GM12892 (cell line): ENCODE measurements around the gene AAGAB.

Experiments
- DNase-seq: peaks from one replicate; pipeline ENCODE4 v3.0.0; 2011; ENCODE audit not compliant: insufficient read length
- FAIRE-seq: peaks from 2 replicates; lab custom pipeline; 2011; peaks lifted over from hg19 to GRCh38; lab: Jason Lieb, UNC
- POLR2A ChIP-seq: IDR thresholded peaks from 2 replicates; pipeline ENCODE4 v1.6.1; 2011; ENCODE audit warnings: low read depth, low read length, control low read depth
- POLR2AphosphoS5 ChIP-seq: IDR thresholded peaks from 2 replicates; pipeline ENCODE4 v1.6.1; 2011; ENCODE audit warnings: low read depth, low read length, control low read depth
- TAF1 ChIP-seq: IDR thresholded peaks from 2 replicates; pipeline ENCODE4 v1.6.1; 2011; ENCODE audit warnings: low read depth, mild to moderate bottlenecking, control low read depth, low read length, borderline replicate concordance

AAGAB gene

GRCh38 chr15:67218428-67218827 is 36.0 kb downstream of the AAGAB start:
- no peak for TF ChIP-seq POLR2A
- no peak for TF ChIP-seq TAF1
- no peak for TF ChIP-seq POLR2AphosphoS5
- no peak for DNase-seq
- peak; percentile 21 for FAIRE-seq

GRCh38 chr15:67216859-67217258 is 37.6 kb downstream of the AAGAB start:
- TF ChIP-seq POLR2AphosphoS5, result no peak
- TF ChIP-seq TAF1, result no peak
- TF ChIP-seq POLR2A, result no peak
- FAIRE-seq (no peak), DNase-seq (no peak)

DNA sequence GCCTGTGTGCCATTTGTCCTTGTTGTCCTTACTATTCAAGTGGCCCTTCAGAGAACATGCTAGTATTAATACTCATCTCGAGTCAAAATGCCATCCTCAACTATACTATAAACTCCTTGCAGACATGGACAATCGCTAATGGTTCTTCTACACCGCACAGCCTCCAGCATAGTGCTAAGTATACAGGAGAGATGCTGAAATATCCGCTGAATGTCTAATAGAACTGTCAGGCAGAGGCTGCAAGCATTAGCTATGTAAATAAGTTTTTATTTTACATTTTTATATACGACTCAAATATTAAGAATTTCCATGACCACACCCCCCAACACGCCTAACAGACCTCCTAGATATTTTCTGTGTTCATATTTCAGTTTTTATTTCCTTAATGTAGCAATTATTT is 39.4 kb downstream of the AAGAB start:
- DNase-seq (no peak), FAIRE-seq (no peak)
- TF ChIP-seq TAF1 (no peak), POLR2AphosphoS5 (no peak), POLR2A (no peak)

GRCh38 chr15:67212684-67213367 is 41.6 kb downstream of the AAGAB start:
- FAIRE-seq (no peak), DNase-seq (no peak)
- TF ChIP-seq POLR2AphosphoS5 (no peak), POLR2A (no peak), TAF1 (no peak)

GRCh38 chr15:67210555-67211168 is 43.8 kb downstream of the AAGAB start:
- FAIRE-seq (no peak), DNase-seq (no peak)
- TF ChIP-seq TAF1 (no peak), POLR2A (no peak), POLR2AphosphoS5 (no peak)

- DNase-seq (no peak), FAIRE-seq (no peak)
- TF ChIP-seq POLR2AphosphoS5, result no peak
- no peak for TF ChIP-seq POLR2A
- TF ChIP-seq TAF1, result no peak
These were observed 46.1 kb downstream of the AAGAB start for GRCh38 chr15:67208396-67208795.

GRCh38 chr15:67207555-67208207 is 46.8 kb downstream of the AAGAB start:
- no peak for TF ChIP-seq TAF1
- no peak for TF ChIP-seq POLR2AphosphoS5
- TF ChIP-seq POLR2A, result no peak
- no peak for FAIRE-seq
- DNase-seq, result no peak

GRCh38 chr15:67202991-67203390 is 51.5 kb downstream of the AAGAB start:
- TF ChIP-seq POLR2A (no peak), POLR2AphosphoS5 (no peak), TAF1 (no peak)
- DNase-seq (no peak), FAIRE-seq (no peak)

- TF ChIP-seq POLR2A, result no peak
- no peak for TF ChIP-seq POLR2AphosphoS5
- TF ChIP-seq TAF1, result no peak
- no peak for FAIRE-seq
These were observed 52.4 kb downstream of the AAGAB start for GRCh38 chr15:67202091-67202490.

GRCh38 chr15:67201136-67201535 is 53.3 kb downstream of the AAGAB start:
- no peak for DNase-seq
- no peak for FAIRE-seq
- TF ChIP-seq POLR2A, result no peak
- no peak for TF ChIP-seq TAF1
- TF ChIP-seq POLR2AphosphoS5, result no peak

More at GRCh38 chr15:67202091-67202490, 52.4 kb downstream of the AAGAB start:
- DNase-seq, result no peak

DNA sequence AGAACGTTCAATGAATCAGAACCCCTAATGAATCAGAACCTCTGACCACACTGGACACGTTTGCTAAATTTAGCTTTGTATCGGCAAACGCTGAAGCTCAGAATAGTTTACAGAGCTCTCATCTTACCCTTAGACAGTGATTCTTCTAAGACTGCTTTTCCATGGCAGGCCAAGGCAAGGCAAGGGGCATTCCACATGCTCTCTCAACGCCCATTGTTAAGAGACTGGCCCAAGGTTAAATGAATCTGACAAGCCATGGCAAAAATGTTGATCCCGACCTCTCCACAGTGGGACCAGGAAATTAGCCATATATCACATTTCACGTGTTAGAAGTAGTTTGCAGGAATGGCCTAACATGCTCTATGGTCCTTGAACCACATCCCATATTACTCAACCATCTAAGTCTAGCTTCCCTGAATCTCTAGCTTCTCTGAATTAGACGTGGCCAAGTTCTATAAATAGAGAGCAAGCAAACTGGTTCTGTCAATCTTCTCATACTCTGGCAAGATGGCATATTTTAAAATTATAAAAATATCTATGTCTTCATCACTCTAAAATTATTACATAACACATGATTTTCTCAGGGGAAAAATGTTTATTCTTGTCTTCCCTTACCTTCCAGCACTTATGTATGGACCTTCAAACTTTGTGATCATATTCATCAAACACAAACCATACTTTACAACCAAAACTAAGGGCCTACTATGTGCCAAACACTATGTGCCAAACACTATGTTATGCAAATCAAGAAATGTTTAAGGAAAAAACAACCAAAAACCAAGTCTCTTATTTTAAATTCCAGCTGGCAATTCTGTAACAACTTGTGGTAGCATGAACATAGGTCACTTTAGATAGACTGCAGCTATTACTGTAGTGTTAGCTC is 54.3 kb downstream of the AAGAB start:
- DNase-seq (no peak), FAIRE-seq (no peak)
- TF ChIP-seq POLR2A, result no peak
- no peak for TF ChIP-seq POLR2AphosphoS5
- TF ChIP-seq TAF1, result no peak
